ENCODE measurements around the gene CD58. TPM values are rescaled to one million over a fixed set of nuclear protein-coding genes. Genes with fewer than 3 reads are reported as not detected.

The CD58 gene
- total RNA-seq: 8.9 and 9.1 TPM in 2 replicates

GRCh38 chr1:116570358-116571214 is at the start of gene CD58:
Gene CD58 (minus strand): TSS chr1:116571026. CDS start chr1:116570972, 54 bp downstream.

Small RNA genes within 50 kb of the gene (small RNA-seq; reads per million reads assigned to genes)
- gene MIR548AC: not detected

Other genes starting within 250 kb of the CD58 start
- gene ATP1A1, start 197.8 kb downstream of the CD58 start, total RNA-seq: 134 and 146 TPM in 2 replicates
- gene IGSF3, start 96.7 kb upstream of the CD58 start, total RNA-seq: 7.7 and 8.0 TPM in 2 replicates
- gene CD2, start 183.4 kb upstream of the CD58 start, total RNA-seq: not detected in 2 replicates